Stimulated activated CD4-positive, alpha-beta T cell treated with anti-CD3 and anti-CD28 coated beads, Interleukin-2, amount 100 ng/mL, for 4 hours (primary cell): ENCODE measurements around the gene GALNS.
"Not testable (repeated sequence)": the region's sequence is repeated elsewhere in the genome, so short reads cannot be mapped to it uniquely, and the experiment has no call there.

Experiments used
- DNase-seq: peaks from one replicate; pipeline ENCODE4 v3.0.0-alpha.2; 2020; ENCODE audit warnings: low read depth

Gene GALNS

DNA sequence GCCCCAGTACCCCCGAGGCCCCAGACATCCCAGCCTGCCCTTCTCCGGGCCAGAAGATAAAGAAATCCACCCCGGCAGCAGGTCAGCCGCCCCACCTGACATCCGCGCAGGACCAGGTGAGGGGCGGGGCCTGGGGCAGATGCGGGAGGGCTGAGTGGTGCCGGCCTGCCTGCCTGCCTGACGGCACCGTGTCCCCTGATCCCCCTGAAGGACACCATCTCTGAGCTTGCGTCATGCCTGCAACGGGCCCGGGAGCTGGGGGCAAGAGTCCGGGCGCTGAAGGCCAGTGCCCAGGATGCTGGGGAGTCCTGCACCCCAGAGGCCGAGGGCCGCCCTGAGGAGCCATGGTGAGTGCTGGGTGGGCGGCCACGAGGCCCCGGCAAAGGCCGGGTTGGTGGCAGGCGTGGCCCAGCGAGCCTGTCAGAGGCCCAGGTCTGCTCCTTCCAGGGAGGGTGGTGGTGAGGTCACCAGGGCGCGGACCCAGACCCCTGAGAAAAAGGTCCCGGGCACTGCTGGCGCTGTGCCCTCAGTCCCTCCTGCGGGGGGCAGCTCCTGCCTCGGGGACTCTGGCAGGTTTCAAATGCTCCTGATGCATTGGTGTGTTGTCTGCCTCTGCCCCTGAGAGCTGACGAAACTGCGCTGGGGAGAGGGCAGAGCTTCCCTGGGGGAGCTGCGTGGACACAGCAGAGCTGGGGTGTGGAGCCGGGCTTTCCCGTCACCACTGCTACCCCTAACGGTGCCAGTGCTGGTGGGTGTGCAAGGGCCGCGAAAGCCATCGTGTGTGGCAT is 52.0 kb downstream of the GALNS start:
- no peak for DNase-seq

DNA sequence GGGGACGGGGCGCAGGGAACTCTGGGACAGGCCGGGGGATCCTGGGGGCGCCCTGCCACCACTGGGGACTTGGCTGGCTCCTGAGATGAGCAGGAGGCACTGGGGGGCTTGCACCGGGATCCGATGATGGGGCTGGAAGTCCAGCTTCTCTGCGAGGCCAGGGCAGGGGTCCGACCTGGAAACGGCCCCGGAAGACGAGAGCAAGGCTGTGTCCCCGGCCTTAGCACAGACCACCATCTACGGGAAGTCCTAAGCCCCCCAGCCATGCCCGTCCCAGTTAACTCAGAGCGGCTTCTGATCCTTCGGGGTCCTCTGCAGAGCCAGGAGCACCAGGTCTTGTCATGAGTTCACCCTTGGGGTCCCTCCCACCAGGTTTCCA is 52.6 kb downstream of the GALNS start:
- no peak for DNase-seq

DNA sequence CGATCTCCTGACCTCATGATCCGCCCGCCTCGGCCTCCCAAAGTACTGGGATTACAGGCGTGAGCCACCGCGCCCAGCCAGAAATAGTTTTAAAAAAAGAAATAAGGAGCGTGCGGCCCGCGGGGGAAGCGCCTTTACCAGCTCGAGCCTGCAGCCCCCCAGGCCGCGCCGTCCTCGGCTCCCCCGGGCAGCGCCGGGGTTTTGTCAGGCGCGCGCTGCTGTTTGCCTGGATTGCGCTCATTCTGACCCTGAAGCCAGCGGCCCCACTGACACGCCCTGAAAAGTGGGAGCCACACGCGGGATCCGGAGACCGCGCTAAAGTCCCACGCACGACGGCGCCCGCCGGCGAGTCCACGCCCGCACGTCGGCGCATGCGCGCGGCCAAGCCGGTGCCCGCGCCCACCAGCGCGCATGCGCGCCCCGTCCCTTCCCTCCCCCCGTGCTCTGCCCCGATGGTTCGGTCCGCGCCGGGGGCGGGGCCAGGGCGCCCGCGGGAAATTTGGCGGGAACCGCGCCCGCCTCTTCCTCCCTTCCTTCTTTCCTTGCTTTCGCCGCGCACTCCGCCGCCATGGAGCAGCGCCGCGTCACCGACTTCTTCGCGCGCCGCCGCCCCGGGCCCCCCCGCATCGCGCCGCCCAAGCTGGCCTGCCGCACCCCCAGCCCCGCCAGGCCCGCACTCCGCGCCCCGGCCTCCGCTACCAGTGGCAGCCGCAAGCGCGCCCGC is 53.3 kb downstream of the GALNS start, which contains the start of gene CDT1:
Gene CDT1 (plus strand): TSS at position 526 of the 724 bp plus-strand sequence. CDS start 43 bp downstream, at position 569.
- DNase-seq, result peak; percentile 81

DNA sequence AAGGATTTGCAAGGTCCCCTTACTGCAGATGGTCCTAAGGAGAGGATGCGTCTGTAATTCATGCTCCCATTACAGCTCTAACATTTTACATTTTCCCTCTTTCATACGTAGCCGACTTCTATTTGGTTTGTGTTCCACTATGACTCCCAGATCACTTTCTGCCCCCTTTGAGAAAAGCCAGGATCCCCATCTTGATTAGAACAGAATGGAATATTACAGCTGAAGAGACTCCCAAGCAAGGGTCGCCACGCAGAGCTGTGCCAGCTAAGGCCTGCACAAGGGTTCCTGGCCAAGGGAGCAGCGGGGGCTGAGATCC is 56.5 kb downstream of the GALNS start:
- no peak for DNase-seq

DNA sequence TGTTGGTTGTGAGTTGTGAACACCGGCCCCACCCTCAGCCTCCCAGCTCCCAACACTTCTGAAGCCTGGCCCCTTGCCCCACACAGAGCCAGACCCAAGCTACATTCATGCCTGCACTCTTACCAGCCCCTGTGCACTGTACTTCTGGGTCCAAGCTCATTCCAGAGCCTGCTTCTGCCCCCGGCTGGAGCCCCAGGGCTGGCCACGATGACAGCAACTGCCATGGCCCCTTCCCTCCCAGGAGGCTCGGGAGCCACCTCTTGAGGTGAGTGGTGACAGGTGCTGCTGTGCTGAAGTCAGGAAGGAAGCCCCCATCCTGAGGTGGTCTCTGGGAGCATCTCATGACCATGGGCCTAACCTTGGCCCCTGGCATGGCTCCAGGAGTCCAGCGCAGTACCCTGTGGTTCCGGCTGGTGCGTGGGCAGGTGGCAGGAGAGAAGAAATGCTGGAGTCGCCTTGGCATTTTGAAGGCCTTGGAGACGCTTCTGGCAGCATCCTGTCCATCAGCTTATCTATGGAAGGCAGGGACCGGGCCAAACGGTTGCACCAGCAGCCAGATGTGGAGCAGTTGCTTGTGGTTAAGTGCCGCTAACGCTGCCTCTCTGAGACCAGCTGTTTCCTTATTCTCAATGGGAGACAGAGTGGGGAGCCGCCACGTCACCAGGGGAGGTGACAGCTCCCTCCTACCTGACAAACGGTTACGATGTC is 57.0 kb downstream of the GALNS start:
- DNase-seq, result no peak

DNA sequence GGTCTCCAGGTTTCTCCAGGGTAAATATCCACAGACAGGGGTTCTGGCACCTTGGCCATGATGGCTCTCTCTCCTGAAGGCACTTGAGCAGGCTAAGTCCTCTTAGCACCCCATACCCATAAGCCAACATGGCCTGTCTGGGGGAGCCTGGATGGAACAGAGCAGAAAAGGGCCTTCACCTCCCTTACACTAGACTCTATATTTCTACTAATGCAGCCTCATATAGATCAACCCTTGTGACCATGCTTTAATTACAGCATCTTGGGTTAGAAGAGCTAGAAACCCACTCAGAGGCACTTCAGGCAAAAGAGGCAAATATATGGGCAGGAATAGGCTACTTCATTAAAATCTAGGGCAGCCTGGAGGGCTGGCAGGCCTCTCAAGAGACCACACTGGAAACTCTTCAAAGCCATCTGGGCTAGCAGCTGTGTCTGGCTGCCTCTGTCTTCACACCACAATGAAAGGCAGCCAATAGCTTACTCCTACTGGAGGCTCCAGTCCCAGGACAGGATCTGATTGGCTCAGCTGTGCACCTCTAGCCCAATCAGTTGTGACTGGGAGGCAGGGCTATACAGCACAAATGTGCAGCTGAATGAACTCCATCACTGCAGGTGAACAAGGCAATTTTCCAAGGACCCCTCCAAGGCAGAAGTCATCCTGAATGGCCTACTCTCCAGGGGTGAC is 57.8 kb downstream of the GALNS start:
- DNase-seq, result no peak

DNA sequence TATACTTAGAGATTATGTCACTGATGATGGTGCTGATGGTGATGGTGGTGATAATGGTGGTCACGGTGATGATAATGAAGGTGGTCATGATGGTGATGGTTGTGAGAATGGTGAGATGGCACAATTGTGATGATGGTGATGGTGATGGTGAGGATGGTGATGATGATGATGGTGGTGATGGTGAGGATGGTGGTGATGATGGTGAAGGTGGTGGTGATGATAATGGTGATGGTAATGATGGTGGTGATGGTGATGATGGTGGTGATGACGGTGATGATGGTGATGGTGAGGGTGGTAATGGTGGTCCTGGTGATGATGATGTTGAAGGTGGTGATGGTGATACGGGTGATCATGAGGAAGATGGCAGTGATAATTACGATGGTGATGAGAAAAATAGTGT is 58.7 kb downstream of the GALNS start:
- no peak for DNase-seq

DNA sequence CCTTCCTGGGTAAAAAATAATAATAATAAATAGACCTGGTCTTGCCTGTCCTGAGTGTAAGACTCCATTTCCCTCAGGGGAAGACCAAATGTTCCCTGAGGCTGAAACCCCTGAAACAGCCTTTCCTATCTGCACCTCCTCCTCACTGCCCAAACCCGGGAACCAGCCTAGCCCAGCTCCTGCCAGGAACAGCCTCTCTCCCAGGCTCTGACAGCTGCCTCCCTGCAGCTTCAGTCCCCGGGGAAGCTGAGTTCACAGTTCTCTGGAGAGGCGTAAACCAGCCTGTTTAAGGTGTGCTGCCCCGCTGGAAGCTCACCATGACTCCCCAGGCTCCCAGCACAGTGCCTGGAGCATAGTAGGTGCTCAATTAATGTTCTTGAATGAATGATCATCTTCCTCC is 60.5 kb downstream of the GALNS start:
- no peak for DNase-seq

DNA sequence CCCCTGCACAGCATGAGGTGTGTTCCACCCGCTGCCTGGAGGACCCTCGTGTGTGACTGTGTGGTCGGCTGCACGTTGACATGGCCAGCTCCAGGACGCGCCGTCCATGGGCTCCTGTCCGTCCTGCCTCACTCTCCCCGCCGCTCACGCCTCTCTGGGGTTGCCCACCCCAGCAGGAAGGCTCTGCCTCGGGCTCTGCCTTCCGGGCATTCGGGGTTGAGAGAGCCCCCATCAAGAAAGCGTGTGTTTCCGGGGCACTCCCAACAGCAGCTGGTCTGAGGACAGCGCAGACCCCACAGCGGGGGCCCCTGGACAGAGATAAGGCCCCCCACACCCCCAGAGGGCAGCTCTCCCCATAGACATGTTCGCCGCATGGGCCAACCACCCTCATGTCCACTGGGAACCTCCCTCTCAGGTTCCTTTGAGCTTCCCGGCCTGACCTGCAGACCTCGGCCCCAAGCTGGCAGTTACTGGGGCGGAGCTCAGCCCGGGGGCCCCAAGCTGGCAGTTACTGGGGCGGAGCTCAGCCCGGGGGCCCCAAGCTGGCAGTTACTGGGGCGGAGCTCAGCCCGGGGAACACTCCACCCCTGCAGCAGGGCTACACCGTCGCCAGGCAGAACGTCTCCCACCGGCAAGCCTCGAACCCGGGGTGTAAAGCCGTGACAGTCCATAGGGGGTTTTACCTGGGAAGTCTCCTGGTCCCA is 63.3 kb downstream of the GALNS start:
- DNase-seq, result no peak

DNA sequence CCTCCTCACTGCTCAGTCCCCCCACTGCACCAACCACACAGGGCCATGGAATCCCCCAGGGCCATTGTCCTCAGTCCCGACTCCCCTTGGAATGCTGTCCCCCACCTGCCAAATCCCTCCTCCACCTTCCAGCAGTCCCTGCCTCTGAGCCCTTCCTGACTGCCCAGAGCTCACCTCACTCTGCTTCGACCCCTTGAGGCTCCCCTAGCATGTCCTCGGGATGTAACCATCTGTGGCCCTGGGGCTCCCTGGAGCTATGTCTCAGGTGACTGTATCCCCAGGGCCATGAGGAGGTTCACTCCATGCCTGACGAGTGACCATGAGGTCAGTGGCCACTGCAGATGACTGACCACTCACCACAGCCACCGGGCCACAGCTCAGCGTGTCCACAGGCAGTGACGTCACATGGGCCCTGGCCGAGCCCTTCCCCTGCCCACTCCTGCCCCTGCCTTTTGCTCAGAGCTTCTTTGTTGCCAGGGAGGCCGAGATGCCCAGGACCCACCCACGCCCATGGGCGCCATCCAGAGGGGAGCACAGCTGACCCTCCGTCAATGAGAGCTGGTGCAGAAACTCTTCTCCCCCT is 64.0 kb downstream of the GALNS start:
- no peak for DNase-seq

DNA sequence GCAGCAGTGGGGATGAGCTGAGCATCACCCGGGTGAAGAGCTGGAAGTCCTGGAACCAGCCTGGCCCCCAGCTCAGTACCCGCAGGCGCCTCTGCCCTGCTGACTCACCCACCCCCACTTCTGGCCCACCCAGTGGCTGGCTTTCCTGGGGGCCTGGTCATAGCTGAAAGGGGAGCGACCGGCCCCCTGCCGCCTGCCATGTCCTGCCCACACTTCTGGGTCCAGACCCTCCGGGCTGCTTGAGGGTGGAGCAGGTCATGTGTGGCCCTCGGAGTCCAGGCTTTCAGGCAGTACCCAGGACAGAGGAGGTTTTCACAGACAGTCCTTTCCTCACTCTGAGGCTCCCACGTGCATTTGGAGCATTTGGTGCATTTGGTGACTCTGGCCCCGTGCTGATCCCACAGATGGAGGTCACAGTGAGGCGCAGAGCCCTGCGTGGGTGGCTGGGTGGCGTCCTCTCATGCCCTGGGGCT is 64.6 kb downstream of the GALNS start:
- DNase-seq, result no peak

DNA sequence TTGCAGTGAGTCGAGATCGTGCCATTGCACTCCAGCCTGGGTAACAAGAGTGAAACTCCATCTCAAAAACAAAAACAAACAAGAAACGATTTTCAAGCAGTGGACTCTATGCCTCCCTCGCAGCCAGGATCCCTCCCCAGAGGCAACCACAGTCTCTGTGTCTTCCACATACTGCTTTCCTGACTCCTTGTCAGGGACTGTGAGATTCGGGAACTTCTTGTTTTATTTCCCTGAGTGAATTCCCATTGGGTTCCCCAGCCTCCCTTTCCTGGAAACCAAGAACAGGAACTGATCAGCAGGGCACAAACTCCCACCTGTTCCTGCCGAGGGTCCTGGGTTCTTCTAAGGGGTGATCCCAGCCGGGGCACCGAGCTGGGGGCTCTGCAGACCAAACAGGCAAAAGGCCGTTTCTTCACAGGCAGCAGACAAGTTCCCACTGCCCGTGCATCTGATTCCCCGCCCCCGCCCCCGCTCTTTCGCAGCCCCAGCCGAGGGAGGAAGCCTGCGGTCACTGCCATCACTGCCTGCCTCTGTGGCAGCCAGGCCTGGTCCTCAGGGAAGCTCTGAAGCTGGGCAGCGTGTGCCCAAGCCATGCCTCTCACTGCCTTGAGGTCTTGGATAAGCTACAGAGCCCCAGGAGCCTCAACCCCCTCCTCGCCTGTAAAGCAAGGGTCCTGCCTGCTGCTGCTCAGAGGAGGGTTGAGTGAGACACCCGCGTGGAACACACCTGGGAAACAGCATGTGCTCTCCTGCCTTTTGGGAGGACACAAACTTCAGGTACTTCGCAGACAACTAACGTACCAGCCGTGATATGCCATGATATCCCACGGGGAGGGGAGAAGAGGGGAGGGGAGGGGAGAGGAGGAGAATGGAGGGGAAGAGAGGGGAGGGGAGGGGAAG is 66.2 kb downstream of the GALNS start:
- DNase-seq, result peak; percentile 49

DNA sequence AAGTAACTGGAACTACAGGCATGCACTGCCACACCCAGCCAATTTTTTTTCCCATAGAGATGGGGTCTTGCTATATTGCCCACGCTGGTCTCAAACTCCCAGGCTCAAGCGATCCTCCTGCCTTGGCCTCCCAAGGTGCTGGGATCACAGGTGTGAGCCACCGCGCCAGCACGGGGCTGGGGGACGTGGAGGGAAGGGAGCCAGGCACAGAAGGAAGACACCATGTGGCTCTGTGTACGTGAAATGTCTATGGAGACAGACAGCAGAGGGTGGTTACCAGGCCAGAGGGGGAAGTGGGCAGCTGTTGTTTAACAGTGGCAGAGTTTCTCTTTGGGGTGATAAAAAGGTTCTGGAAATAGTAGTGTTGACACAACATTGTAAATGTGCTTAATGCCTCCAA is 67.2 kb downstream of the GALNS start:
- no peak for DNase-seq

DNA sequence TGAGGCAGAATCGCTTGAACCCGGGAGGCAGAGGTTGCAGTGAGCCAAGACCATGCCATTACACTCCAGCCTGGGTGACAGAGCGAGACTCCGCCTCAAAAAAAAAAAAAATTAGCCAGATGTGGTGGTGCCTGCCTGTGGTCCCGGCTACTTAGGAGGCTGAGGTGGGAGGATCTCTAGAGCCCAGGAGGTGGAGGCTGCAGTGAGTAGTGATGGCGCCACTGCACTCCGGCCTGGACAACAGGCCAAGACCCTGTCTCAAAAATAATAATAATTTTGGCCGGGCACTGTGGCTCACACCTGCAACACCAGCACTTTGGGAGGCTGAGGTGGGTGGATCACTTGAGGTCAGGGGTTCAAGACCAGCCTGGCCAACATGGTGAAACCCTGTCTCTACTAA is 68.0 kb downstream of the GALNS start:
- DNase-seq, result not testable (repeated sequence)

DNA sequence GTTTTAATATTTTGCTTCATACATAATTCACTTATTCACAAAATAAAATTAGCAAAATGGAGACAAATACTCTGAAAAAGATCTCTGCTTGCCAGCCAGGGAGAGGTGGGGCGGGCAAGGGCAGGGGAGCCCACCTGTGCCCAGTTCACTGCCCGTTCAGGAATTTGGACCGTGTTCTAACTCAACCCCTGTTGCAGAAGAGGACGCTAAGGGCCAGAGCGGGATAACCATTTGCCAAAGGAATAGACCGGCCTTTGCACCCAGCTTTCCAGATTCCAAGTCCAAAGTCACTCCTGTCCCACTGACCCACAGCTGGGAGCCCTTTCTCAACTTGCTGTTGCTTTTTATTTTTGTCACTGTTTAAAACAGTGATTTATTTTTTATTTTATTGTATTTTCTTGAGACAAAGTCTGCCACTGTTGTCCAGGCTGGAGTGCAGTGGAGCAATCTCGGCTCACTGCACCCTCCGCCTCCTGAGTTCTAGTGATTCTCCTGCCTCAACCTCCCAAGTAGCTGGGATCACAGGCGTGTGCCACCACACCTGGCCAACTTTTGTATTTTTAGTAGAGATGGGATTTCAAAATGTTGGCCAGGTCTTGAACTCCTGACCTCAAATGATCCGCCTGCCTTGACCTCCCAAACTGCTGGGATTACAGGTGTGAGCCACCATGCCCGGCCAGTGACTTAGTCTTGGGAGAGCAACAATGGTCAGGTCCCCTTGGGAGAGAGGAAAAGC is 69.0 kb downstream of the GALNS start:
- no peak for DNase-seq

DNA sequence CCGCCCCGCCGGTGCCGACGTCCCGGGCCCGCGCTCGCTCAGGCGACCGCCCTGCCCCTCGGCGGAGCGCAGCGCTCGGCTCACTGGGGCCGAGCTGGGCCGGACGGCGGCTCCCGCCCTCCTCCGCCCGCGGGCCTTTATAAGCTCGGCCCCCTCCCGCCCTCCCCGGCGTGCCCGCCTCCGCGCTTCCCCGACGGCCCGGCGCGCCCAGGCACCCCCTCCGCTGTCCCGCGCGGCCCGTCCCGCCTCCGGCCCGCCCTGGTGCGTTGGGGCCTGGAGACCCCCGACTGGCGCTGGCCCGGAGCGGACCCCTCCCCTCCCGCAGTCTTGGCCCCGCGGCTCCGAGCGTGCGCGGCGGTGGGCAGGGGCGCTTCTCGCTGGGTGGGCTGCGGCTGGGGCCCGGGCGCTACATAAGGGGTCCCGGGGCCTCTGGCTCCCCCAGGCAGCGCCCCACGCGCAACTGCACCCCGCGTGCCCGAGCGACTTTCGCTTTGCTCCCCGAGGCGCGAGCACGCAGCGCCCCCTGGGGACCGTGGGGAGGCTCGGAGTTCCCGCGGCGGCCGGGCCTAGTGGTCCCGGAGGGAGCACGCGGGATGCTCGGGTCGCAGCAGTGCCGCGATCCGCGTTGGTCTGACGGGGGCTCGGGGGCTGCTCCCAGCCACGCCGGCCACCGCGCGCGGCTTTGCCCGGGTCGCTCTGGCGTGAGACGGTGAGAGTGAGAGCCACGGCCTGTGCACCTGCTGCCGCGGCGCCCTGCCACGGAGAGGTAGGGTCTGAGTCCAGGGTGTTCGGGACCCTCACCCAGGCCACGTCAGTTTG is 71.4 kb downstream of the GALNS start, which contains the start of gene PIEZO1:
Gene PIEZO1 (minus strand): TSS at position 115 of the 819 bp plus-strand sequence. CDS start 256 bp downstream, outside the sequence.
- DNase-seq, result peak; percentile 84

DNA sequence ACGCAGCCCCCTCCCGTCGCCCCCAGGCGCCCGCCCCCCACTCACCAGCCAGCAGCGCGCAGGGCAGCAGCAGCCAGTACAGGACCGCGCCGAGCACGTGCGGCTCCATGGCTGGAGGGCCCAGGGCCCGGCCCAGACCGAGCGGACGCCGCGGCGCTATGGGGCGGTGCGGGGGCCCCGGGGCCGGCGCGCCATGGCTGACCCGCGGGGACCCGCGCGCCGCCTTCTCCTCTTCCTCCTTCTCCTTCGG is 72.0 kb downstream of the GALNS start:
- no peak for DNase-seq

DNA sequence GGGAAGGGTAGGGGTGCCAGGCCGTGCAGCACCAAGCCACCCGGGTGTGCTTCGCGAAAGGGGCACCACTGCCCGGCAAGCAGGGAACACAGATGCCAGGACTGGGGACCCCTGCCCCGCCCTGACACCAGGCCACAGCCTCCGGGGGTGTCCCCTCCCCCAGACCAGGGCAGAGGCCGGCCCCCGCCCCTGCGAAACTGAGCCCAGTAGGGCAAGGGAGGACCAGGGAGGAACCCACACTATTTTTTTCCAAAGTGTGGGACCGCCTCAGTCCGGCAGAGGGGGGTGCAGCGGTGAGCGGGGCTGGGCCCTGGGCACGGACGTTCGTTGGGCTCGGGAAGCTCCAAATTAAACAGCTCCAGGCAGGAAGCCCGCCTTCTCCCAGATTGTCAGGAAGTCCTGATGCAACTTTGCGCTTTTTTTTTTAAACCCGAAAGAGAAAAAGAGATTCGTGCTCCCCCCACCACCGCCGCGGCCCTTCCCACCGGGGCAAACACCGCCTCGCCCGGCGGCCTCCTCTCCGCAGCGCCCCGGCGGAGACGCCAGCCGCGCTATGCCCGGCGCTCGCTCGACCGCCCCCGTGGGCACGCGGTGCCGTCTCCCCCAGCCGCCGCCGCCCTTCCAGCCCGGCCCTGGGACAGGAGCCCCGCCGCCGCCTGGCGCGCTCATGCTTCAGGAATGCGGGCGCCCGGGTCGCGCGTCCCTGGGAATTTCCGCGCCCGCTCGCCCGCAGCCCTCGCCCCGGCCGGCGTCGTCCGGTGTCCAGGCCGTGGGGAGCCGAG is 72.5 kb downstream of the GALNS start:
- DNase-seq, result no peak
